Peyer's patch (tissue), 4 donors: ENCODE measurements around the gene LYSMD1.

Experiments used
- CTCF ChIP-seq, 6 experiments: fragments of 450-650 bp in 4 of 6; fragments of 200-600 bp in 2 of 6; sonication (generic) in 1 of 6; IDR thresholded peaks; one replicate each; pipeline ENCODE4 v1.5.1; 2017 to 2019; ENCODE audit warnings: antibody characterized with exemption in 6 of 6, mild to moderate bottlenecking in 3 of 6, moderate library complexity in 1 of 6
- POLR2A ChIP-seq, 2 donors: fragments of 450-650 bp; IDR thresholded peaks; one replicate each; pipeline ENCODE4 v1.5.1; 2017; ENCODE audit warnings: antibody characterized with exemption in 2 of 2, mild to moderate bottlenecking in 2 of 2, moderate library complexity in 2 of 2

DNA sequence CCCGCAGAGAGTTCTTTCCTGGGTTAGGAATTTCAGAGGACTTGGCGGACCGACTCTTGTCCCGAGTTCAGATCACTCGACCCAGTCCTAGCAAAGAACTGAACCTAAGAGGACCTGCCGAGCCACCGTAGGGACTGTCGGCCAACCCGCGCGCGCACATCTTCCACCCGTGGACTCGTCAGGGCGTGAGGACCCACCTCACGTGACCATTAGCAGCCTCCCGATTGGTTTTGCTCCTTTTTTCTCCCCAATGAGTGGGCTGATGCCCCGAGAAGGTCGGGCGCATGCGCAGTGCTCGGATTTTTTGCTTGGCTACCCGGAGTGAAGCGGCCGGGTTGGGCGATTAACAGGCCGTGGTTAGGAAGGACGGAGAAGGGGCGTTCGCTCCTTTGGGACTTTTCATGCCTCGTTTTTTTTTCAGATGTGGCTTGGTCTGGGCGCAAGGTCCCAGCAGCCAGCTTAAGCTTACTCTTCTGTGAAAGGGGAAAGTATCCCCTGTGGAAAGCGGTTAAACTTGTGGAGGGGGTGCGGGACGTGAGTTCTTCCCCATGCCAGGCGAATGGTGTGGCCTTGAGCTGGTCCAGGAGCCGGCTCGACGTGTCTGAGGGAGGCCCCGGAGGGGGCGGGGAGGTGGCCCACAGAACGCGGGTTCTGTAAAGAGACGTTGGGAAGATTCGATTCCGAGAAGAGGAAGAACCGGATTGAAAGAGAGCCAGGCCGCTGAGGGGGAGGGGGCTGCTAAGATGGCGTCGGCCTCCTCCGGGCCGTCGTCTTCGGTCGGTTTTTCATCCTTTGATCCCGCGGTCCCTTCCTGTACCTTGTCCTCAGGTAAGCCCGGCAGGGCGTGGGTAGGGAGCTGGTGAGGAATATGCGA, 32.8 kb upstream of the LYSMD1 start, which contains the start of gene PIP5K1A:
- no peak for TF ChIP-seq CTCF (IDR thresholded peaks at IDR 0.05)
- TF ChIP-seq POLR2A (IDR thresholded peaks at IDR 0.05), result peak; percentile 72 to 78
